Activated CD4-positive, alpha-beta T cell treated with anti-CD3 and anti-CD28 coated beads, Interleukin-2, amount 50 U/mL, for 24 hours (primary cell): Measurements from ENCODE around the gene PNPT1.
"Not testable (repeated sequence)": the region's sequence is repeated elsewhere in the genome, so short reads cannot be mapped to it uniquely, and the experiment has no call there.

Experiments used
- DNase-seq, 2 donors: peaks; one replicate each; pipeline ENCODE4 v3.0.0-alpha.2; 2020; ENCODE audit warnings: low read depth in 1 of 2, low spot score in 1 of 2

The PNPT1 gene

GRCh38 chr2:55598056-55598795 is 95.4 kb downstream of the PNPT1 start:
- no peak for DNase-seq

GRCh38 chr2:55596795-55597194 is 96.8 kb downstream of the PNPT1 start:
- DNase-seq: not testable (repeated sequence)

DNA sequence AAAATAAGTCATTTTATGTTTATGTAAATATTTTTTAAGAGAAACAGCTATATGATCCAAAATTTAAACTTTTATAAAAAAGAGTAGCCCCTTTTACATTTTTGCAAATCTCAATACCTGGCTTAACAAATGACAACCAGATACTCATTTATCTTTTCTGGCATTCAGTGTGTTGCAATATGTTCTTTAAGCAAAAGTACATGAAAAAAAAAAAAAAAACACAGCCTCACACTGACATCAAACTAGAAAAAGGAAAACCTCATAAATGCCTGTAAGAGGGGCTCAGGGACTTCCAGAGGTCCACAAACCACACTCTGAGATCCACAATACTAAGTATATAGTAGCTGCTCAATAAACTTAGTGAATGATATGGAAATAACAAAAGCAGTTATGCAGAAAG is 98.1 kb downstream of the PNPT1 start:
- DNase-seq: no peak

GRCh38 chr2:55592130-55592529 is 101.5 kb downstream of the PNPT1 start:
- DNase-seq: no peak

GRCh38 chr2:55590810-55591440 is 102.7 kb downstream of the PNPT1 start:
- peak in 1 of 2 donors; percentile 6 for DNase-seq

DNA sequence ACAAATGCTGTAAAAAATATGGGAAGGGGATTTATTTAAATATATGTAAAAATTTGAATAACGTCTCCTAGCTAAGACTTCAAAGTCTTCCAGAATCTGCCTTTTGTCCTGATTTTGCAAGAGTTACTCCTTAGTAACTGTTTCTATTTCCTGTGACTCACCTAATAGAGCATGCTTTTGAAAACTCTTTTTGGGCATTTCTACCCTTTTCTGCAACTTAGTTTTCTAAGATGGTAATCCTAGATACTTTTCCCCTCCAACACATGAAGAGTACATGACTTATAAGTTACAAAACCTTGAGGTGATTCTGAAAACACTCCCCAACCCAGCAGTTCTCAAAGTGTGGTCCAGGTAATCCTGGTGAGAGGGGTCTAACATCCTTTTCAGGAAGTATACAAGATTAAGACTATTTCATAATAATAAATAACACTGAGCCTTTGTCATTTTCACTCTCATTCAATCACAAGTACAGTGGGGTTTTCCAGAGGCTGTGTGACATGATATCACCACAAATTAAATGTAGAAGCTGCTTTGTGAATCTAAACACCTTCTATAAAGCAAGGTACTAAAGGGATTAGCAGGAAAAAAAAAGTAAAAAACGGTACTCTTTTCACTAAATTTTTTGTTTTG is 108.1 kb downstream of the PNPT1 start:
- DNase-seq: no peak
